ENCODE results near the gene AMH. TPM values are rescaled to one million over a fixed set of nuclear protein-coding genes. Genes with fewer than 3 reads are reported as not detected.

The AMH gene
- total RNA-seq, 2 donors from 2014 or later = 0.92 to 0.95 TPM

GRCh38 chr19:2294687-2295335 is 45.7 kb downstream of the AMH start:
- Histone ChIP-seq H3K36me3 (no peaks in the 10 kb centered on the region), H3K9me3 (no peaks in the 10 kb centered on the region), H3K27ac (peak overlapping the region; percentile 31 to 69), H3K27me3 (replicated peaks; ENCODE audit: insufficient read depth) (no peaks in the 10 kb centered on the region), H3K4me1 (ENCODE audit: control insufficient read depth in 1 of 2, low read depth in 2 of 2) (peaks cover 21 to 40% of the 10 kb centered on the region in 2 donors), H3K4me3 (peak overlapping the region; percentile 53)
- no peak for DNase-seq (ENCODE audit: low spot score)
- TF ChIP-seq CTCF (IDR thresholded peaks at IDR 0.05) = no peak
- peak; percentile 31 for ATAC-seq (ENCODE audit: insufficient number of reproducible peaks, low FRiP score, low read depth)

GRCh38 chr19:2296141-2296540 is 47.0 kb downstream of the AMH start:
- Histone ChIP-seq H3K27me3 (replicated peaks; ENCODE audit: insufficient read depth) (no peaks in the 10 kb centered on the region), H3K4me3 (no peak overlapping the region), H3K9me3 (no peaks in the 10 kb centered on the region), H3K4me1 (ENCODE audit: control insufficient read depth in 1 of 2, low read depth in 2 of 2) (peaks cover 8 to 27% of the 10 kb centered on the region in 2 donors), H3K27ac (no peak overlapping the region), H3K36me3 (no peaks in the 10 kb centered on the region)
- DNase-seq (ENCODE audit: low spot score) (no peak), ATAC-seq (ENCODE audit: insufficient number of reproducible peaks, low FRiP score, low read depth) (no peak)
- TF ChIP-seq CTCF (IDR thresholded peaks at IDR 0.05) = no peak

- ATAC-seq (ENCODE audit: insufficient number of reproducible peaks, low FRiP score, low read depth) (no peak), DNase-seq (ENCODE audit: low spot score) (no peak)
- Histone ChIP-seq H3K9me3 (no peaks in the 10 kb centered on the region), H3K4me1 (ENCODE audit: control insufficient read depth in 1 of 2, low read depth in 2 of 2) (peaks cover 0 to 8% of the 10 kb centered on the region in 2 donors), H3K27ac (no peak overlapping the region), H3K27me3 (replicated peaks; ENCODE audit: insufficient read depth) (no peaks in the 10 kb centered on the region), H3K36me3 (no peaks in the 10 kb centered on the region), H3K4me3 (no peak overlapping the region)
- TF ChIP-seq CTCF (IDR thresholded peaks at IDR 0.05) = no peak
Observed at GRCh38 chr19:2300533-2300932, 51.4 kb downstream of the AMH start.

Other genes with a start within 250 kb of the AMH start
- gene BTBD2, start 233.6 kb upstream of the AMH start, total RNA-seq = 100 to 1,000 TPM in 1 of 2 donors, 10 to 100 TPM in 1; 43.2 to 107 TPM
- gene MKNK2, start 198.1 kb upstream of the AMH start, total RNA-seq = 10 to 100 TPM; 69.7 to 96.3 TPM
- 10 to 100 TPM; 37.8 to 50.9 TPM for gene MOB3A, start 153.0 kb upstream of the AMH start, total RNA-seq
- gene IZUMO4, start 152.4 kb upstream of the AMH start, total RNA-seq = 1 to 10 TPM; 3.1 to 6.1 TPM
- gene AP3D1, start 97.8 kb upstream of the AMH start, total RNA-seq = 100 to 1,000 TPM in 1 of 2 donors, 10 to 100 TPM in 1; 81.4 to 116 TPM
- gene DOT1L, start 85.4 kb upstream of the AMH start, total RNA-seq = 10 to 100 TPM; 12.3 to 33.4 TPM
- 10 to 100 TPM; 26.3 to 46.2 TPM for gene PLEKHJ1, start 13.0 kb upstream of the AMH start, total RNA-seq
- 10 to 100 TPM; 23.8 to 43.7 TPM for gene SF3A2, start 12.5 kb upstream of the AMH start, total RNA-seq
- not detected for gene JSRP1, start 7.1 kb downstream of the AMH start, total RNA-seq
- 1 to 10 TPM; 1.2 to 3.0 TPM for gene PEAK3, start 32.9 kb downstream of the AMH start, total RNA-seq
- under 1 TPM in 1 of 2 donors, not detected in 1; 0.27 TPM for gene LINGO3, start 58.8 kb downstream of the AMH start, total RNA-seq
- gene LSM7, start 79.3 kb downstream of the AMH start, total RNA-seq = 10 to 100 TPM; 35.5 to 38.8 TPM
- gene SPPL2B, start 79.4 kb downstream of the AMH start, total RNA-seq = 10 to 100 TPM; 55.8 to 60.0 TPM
- under 1 TPM; 0.42 to 0.54 TPM for gene TMPRSS9, start 110.9 kb downstream of the AMH start, total RNA-seq
- gene TIMM13, start 178.3 kb downstream of the AMH start, total RNA-seq = 10 to 100 TPM; 19.4 to 23.4 TPM
- 10 to 100 TPM; 23.6 to 43.3 TPM for gene LMNB2, start 207.6 kb downstream of the AMH start, total RNA-seq
- gene GADD45B, start 226.8 kb downstream of the AMH start, total RNA-seq = 100 to 1,000 TPM; 430 to 498 TPM